Activated CD4-positive, alpha-beta T cell treated with anti-CD3 and anti-CD28 coated beads, Interleukin-2, Interleukin-4, amounts not matched to agents 100 ng/mL and 50 ng/mL, durations not matched to agents 16 hours and 8 hours (primary cell): ENCODE measurements around the gene CD19.
"Not testable (repeated sequence)": the region's sequence is repeated elsewhere in the genome, so short reads cannot be mapped to it uniquely, and the experiment has no call there.

Experiments used
- DNase-seq: peaks from one replicate; pipeline ENCODE4 v3.0.0-alpha.2; 2020; ENCODE audit warnings: low spot score

Gene CD19

DNA sequence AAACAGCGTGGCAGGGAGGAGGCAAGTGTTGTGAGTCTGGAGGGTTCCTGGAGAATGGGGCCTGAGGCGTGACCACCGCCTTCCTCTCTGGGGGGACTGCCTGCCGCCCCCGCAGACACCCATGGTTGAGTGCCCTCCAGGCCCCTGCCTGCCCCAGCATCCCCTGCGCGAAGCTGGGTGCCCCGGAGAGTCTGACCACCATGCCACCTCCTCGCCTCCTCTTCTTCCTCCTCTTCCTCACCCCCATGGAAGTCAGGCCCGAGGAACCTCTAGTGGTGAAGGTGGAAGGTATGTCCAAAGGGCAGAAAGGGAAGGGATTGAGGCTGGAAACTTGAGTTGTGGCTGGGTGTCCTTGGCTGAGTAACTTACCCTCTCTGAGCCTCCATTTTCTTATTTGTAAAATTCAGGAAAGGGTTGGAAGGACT is at the start of gene CD19:
Gene CD19 (plus strand): TSS at position 171 of the 425 bp plus-strand sequence. CDS start 30 bp downstream, at position 201.
- DNase-seq, result no peak

DNA sequence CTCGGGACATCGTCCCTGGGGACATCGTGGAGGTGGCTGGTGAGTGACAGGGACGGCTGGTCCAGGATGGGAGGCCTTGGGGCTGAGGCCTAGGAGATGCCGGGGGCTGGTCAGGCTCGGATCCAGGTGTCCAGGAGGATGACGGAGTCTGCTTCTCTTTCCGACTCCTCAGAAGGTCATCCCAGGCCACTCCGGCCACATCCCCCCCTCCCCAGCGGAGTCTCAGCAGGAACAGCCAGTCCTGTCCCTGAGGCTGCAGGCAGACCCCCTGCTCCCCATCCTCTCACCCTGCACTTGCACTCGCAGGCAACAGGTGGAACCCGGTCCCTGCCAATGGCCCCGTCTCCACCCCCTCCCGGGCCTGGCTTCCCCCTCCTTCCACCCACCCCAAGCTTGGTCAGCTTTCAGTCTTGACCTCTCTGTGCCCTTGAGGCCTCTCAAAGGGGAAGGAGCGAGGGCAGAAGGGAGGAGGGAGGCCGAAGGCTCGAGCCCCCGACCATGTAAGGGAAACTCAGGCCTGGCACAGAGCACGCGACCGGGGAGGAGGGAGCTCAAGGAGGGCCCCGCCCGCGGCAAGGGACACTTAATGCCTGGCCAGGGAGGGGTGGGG is 49.1 kb upstream of the CD19 start:
- no peak for DNase-seq

DNA sequence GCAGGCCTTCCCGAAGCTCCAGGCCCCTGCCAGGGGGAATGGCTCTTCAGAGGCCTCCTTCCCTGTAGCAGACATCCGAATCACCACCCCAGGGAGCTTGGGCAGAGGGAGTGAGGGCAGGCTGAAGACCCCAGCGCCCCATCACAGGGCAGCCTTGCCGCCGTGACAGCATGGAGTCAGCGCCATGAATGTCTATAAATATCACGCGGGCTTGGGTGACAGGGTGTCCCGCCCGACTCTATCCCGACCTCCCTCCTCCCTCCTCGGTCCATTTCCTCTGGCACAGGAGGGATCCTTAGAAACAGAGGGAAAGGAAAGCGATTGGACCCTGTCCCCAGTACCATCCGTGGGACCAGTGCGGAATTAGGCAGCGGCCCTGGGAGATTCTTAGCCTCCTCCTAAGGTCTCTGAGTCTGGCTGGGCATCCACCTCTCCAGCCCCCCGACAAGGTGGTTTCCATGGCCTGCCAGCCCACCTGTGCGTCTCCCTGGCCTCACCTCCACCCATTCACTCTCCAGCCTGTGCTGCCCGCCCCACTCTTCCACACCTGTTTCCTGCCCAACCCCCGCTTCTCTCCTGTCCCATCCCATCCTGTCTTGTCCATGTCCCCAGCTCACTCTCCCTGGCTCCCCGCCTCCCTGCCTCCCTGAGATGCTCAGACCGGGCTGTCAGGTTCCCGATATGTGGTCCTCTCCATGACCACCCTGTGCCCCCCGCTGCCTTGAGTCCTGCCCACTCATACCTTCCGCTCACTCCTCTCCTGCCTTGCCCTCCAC is 48.4 kb upstream of the CD19 start:
- no peak for DNase-seq

DNA sequence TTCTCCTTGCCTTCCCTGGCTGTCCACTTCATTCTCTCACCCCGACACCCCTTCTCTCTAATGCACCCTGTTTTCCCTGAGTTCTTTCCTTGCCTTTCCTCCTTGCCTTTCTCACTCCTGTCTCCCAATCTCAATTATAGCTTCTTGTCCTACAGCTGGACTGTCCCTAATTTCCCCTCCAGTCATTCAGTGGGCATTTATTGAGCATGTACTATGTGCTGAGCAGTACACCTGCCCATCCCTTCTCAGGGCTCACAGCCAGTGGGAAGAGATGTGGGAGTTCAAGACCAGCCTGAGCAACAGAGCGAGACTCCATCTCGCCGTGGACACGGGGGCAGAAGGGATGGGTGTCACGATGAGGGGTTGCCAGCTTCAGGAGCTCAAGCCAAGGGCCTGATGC is 47.7 kb upstream of the CD19 start:
- no peak for DNase-seq

DNA sequence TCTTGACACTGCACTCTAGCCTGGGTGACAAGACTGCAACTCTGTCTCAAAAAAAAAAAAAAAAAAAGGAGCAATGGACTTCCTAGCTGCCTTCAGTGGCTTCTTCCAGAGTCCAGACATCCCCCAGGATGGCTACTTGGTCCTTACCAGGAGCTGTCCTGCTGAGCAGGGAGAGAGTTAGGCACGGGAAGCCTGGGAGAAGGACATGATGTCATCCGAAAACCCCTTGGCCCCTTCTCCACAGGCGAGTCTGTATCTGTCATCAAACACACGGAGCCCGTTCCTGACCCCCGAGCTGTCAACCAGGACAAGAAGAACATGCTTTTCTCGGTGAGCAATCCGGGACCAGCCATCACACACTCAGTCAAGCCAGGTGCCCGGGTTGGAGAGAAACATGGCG is 44.8 kb upstream of the CD19 start:
- no peak for DNase-seq

DNA sequence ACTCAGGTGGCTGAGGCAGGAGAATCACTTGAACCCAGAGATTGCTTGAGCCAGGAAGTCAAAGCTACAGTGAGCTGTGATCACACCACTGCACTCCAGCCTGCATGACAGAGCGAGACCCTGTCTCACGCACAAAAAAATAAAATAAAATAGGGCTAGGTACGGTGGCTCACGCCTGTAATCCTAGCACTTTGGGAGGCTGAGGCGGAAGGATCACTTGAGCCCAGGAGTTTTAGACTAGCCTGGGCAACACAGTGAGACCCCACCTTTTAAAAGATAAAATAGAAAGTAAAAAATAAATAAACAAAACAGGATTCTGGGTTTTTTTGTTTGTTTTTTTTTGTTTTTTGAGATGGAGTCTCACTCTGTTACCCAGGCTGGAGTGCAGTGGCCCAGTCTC is 41.4 kb upstream of the CD19 start:
- DNase-seq, result not testable (repeated sequence)

DNA sequence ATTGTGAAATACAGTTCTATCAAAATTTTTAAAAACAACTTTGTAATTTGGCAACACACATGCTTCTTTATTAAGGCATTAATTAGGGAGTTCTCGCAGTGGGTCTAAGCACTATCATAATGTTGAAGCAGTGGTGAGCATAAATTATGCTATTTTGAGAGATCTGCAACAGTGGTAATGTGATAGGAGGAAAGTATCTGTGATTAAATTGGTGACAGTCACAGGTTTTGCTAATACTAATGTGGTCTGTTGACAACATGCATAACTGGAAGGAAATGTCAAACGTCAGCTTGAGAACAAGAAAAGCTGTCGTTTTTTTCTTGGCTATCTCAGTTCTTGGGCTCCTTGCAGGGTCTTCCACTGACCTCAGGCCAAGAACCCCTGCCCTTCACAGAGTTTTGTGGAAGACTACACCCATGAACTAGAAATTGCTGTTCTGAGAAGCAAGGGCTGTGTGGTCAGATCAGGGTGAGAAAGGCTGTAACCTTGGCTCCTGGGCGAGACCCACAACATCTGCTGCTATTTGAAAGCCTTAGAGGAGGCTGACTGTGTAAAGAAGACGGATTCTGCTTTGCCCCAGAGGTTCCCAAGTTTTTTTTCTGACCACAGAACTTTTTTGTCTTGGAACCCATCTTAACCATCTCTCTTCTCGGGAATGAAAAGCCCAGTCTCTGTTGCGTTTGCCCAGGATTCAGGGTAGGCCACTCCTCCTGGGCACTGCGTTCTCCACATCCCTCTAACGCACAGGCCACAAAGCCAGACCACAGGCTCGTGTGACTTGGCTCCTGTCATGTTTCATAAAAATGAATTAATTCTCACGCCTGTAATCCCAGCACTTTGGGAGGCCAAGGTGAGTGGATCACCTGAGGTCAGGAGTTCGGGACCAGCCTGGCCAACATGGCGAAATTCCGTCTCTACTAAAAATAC is 39.5 kb upstream of the CD19 start:
- DNase-seq, result no peak

DNA sequence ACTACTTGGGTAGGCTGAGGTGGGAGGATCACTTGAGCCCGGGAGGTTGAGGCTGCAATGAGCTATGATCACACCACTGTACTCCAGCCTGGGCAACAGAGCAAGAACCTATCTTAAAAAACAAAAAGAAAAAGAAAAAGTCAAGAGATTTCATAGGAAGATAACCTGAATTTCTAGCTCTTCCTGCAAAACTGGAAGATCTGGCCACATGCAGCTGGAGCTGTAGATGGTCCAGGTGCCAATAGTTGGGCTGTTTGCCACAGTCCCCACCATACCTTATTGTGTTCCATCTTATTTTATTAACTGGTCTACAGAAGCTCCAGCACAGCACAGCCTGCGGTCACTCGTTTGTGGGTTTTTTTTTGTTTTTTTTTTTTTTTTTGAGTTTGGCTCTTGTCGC is 38.5 kb upstream of the CD19 start:
- DNase-seq, result no peak

DNA sequence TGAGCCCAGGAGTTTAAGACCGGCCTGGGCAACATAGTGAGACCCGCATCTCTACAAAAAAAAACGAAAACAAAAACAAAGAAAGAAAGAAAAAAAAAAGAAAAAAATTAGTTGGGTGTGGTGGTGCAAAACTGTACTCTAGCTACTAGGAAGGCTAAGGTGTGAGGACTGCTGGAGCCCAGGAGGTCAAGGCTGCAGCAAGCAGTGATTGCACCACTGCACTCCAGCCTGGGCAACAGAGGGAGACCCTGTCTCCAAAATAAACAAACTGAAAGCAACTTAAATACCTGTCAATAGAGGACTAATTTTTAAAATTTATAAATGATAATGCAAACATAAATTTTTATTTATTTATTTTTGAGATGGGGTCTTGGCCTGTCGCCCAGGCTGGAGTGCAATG is 36.2 kb upstream of the CD19 start:
- DNase-seq, result no peak

DNA sequence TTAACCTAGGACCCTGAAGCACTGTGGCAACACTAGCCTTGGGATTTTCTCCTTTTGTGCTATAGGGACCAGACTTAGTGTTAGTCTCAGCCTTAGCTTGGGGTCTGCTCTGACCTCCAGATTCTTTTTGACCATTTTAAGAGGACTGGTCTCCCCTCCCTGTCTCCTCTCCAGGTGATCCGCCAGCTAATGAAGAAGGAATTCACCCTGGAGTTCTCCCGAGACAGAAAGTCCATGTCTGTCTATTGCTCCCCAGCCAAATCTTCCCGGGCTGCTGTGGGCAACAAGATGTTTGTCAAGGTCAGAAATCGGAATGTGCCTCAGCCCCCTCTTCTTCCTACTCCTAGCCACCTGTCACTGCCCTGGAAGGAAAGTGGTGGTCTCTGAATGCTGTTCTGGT is 33.9 kb upstream of the CD19 start:
- no peak for DNase-seq

DNA sequence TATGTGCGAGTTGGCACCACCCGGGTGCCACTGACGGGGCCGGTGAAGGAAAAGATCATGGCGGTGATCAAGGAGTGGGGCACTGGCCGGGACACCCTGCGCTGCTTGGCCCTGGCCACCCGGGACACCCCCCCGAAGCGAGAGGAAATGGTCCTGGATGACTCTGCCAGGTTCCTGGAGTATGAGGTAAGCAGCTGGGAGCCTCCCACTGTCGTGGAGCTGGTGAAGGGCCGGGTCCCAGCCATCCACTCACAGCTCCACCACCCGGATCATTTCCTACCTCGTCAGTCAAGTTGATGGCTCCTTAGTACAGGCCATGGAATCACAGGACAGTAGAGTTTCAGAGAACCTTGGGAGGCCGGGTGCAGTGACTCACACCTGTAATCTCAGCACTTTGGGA is 33.5 kb upstream of the CD19 start:
- no peak for DNase-seq

DNA sequence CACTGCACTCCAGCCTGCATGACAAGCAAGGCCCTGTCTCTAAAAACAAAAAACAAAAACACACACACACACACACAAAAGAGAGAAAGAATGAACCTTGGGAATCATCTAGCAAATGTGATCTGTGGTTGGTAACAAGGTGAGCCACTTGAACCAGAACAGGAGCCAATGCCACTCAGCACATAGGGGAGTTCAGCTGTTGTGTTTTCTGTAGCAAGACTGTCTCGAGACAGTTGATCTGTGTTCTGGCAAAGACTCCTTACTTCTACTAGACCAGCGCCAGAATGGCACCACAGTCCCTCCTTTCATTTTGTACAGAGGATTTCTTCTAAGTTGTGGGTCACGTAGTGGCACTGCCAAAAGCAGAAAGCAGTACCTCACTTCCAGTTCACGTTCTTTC is 32.8 kb upstream of the CD19 start:
- no peak for DNase-seq

DNA sequence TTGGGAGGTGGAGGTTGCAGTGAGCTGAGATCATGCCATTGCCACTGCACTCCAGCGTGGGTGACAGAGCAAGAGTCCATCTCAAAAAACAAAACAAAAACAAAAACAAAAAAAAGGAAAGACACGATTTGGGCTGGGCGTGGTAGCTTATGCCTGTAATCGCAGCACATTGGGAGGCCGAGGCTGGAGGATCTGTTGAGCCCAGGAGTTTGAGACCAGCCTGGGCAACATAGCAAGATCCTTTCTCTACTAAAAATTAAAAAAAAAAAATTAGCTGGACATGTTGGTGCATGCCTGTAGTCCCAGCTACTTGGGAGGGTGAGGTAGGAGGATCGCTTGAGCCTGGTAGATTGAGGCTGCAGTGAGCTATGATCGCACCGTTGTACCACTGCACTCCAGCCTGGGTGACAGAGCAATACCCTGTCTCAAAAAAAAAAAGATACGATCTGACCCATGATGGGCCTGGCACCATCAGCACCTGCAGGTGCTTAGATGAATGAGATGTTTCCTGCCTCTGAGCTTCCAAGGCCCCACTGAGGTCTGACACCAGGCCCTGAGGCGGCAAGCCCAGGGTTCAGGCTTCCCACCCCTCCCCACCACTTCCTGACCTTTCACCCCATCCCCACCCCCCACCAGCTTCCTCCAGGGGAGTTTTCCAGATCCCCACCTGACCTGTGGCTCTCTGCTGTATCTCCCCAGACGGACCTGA is 31.7 kb upstream of the CD19 start:
- DNase-seq, result no peak

DNA sequence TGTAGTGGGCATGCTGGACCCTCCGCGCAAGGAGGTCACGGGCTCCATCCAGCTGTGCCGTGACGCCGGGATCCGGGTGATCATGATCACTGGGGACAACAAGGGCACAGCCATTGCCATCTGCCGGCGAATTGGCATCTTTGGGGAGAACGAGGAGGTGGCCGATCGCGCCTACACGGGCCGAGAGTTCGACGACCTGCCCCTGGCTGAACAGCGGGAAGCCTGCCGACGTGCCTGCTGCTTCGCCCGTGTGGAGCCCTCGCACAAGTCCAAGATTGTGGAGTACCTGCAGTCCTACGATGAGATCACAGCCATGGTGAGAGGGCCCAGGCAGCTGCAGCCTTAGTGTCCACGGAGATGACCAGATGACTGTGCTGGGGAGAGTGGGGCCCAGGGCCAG is 31.2 kb upstream of the CD19 start:
- no peak for DNase-seq

DNA sequence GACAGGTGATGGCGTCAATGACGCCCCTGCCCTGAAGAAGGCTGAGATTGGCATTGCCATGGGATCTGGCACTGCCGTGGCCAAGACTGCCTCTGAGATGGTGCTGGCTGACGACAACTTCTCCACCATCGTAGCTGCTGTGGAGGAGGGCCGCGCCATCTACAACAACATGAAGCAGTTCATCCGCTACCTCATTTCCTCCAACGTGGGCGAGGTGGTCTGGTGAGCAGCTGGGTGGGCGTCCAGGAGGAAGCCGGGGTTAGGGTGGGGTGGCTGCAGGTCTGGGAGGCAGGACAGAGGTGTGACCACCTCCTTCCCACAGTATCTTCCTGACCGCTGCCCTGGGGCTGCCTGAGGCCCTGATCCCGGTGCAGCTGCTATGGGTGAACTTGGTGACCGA is 29.9 kb upstream of the CD19 start:
- no peak for DNase-seq

DNA sequence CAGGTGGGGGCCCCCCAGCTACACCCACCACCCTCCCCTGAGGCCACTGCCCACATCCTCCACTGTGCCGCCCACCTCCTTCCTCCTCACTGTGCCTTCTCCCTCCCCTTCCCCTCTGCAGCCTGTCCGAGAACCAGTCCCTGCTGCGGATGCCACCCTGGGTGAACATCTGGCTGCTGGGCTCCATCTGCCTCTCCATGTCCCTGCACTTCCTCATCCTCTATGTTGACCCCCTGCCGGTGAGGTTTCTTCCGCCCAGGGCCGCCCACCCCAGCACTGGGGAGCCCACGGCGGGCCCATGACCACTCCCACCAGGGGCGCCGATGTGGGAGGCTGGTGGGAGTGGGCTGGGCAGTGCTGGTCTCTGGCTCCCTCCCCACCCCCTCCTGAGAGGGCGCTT is 28.9 kb upstream of the CD19 start:
- DNase-seq, result no peak

DNA sequence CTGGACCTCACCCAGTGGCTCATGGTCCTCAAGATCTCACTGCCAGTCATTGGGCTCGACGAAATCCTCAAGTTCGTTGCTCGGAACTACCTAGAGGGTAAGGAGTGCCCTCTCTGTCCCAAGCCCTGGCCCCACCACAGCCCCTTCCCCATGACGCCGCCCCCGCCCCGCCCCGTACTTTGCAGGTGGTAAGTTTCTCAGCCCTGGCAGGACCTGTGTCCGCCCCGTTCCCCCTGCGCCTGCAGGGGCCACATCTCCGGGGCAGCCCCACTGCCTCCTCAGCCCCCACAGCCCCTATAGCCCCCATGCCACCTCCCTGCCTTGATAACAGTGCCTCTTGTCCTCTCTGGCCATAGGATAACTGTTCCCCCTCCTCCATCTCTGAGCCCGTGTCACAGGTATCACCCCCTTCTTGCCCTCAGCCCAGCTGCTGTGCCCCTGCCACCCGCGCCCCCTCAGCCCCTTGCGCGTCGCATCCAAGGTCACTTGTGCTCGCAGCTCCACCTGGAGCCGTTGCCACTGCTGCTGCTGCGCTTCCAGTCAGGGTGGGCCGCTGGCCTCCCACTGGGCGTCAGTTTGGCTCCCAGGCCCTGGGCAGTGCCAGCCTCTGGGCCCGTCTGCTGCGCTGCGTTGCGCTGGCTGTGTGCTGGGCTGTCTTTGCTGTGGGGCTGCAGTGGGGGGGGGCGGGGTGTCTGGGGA is 28.3 kb upstream of the CD19 start:
- no peak for DNase-seq

DNA sequence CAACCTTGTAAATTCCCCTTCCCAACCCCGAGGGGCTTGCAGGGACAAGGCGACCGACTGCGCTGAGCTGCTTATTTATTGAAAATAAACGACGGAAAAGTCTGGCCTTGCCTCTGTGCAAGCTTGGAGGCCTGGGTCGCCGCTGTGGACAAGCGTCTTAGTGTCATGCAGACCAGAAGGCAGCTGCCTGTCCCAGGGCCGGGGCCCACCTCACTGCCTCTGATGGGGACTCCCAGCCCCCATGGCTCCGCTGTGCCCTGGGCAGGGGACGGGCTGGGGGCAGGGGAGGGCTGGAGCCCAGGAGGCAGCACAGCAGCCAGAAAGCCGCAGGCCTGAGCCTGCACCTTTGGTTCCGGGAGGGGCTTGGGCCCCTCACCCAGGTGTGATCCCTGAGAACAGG is 27.4 kb upstream of the CD19 start:
- DNase-seq, result no peak

DNA sequence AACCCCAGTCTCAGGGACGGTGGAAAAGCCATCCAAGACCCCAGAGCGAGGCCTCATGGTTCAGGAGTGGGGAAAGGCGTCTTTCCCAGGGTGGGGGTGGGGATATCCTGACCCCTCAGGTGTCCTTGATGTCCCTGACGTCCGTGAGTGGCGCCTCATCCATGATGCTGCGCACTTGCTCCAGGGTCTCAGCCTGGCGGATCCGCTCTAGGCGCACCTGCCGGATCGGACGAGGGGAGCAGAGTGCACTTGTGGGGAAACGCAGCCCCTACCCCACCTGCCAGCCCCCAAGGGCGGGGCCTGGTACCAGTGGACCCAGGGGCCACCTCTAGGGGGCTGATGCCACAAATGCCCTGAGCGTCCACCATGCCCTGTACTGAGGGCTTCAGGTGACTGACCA is 26.9 kb upstream of the CD19 start:
- no peak for DNase-seq

DNA sequence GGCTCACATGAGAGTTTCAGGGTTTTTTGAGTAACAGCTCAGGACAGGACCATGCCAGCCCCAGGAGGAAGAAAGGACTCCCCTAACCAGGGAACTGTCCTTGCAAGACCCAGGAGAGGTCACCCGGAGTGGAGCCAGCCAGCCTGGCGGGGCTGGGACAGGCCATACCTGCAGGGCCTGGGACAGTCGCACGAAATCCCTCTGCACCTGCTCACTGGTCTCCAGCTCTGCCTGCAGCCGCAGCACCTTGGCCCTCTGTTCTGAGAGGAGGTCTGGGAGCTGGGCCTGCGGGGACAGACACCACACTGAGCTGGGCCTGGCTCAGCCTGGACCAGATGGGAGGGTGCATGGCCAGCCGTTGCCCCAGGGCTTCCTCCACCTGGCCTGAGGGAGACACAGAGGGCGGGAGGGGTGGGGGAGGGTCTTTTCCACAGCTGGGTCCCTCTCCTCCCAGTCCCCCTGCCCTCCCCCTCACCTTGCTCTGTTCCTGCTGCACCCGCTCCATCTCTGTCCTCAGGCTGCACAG is 26.5 kb upstream of the CD19 start:
- DNase-seq, result no peak

DNA sequence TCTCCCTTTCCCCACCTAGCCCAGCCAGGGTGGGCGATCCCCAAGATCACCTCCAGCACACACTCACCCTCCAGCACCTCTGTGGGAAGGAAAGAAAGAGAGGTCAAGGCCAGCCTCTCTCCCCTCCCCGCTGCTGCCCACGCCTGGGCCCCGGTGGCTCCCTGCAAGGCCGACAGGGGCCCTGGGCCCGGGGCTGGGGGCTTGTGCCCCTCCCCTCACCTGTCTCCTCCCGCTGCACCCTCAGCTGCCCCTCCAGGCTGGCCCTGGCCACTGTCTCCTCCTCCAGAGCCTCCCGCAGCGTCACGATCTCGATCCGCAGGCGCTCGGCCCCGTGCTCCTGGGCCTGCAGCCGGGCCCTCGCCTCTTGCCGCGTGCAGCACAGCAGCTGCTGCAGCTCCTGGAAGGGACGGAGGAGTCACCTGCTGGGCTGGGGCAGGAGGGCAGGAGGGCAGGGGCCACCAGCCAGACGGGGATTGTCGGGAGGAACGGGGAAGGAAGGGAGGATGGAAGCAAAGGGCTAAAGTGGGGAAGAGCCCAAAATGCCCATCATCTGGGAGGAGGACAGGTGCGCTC is 25.9 kb upstream of the CD19 start:
- no peak for DNase-seq
